Measurements from ENCODE around the gene PRKAG2.

DNA sequence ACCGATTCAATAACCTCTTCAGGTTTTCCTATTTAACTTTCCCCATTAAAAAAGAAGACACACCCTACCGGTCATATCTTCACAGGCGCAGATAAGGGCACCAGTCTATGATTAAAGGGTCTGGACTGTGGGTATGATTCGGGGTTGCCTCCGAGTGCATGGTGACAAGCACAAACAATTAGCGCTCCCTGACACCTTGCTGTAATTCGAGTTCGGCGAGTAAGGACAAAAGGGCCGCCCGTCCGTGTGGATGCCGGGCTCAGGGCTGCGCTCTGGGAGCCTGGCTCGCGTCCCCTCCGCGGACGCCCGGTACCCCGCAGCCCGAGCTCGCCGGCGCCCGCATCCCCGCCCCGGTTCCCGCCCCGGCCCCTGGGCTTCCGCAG, 245.4 kb downstream of the PRKAG2 start:
- TF ChIP-seq, protein P1, sequence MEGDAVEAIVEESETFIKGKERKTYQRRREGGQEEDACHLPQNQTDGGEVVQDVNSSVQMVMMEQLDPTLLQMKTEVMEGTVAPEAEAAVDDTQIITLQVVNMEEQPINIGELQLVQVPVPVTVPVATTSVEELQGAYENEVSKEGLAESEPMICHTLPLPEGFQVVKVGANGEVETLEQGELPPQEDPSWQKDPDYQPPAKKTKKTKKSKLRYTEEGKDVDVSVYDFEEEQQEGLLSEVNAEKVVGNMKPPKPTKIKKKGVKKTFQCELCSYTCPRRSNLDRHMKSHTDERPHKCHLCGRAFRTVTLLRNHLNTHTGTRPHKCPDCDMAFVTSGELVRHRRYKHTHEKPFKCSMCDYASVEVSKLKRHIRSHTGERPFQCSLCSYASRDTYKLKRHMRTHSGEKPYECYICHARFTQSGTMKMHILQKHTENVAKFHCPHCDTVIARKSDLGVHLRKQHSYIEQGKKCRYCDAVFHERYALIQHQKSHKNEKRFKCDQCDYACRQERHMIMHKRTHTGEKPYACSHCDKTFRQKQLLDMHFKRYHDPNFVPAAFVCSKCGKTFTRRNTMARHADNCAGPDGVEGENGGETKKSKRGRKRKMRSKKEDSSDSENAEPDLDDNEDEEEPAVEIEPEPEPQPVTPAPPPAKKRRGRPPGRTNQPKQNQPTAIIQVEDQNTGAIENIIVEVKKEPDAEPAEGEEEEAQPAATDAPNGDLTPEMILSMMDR (IDR thresholded peaks at IDR 0.05; ENCODE audit: insufficient read depth, low read length, poor library complexity, severe bottlenecking) = no peak
- TF ChIP-seq EZH2phosphoT487 (conservative IDR thresholded peaks at IDR 0.05; ENCODE audit: low read length) = no peak
